SK-N-SH (cell line): ENCODE data around the gene SSR1. TPM values are rescaled to one million over a fixed set of nuclear protein-coding genes. Genes with fewer than 3 reads are reported as not detected.

Experiments
- CTCF ChIA-PET: fragments of 300-600, 350-600 bp; formaldehyde crosslinking; extraction: SDS; loops from one replicate; lab custom pipeline; 2021; lab: Yijun Ruan, JAX
- POLR2A ChIA-PET: fragments of 350-600 bp; sonication (Branson Sonifier 250); formaldehyde crosslinking; extraction: SDS; loops from one replicate; lab custom pipeline; 2020; ENCODE audit warnings: antibody characterized with exemption, inconsistent platforms; lab: Yijun Ruan, JAX
- DNase-seq: peaks from one replicate; pipeline ENCODE4 v3.0.0; 2012
- H2AFZ ChIP-seq: fragments of 200-600 bp; sonication (generic); 2 replicates; pipeline ENCODE4 v1.8.1; 2016; ENCODE audit warnings: antibody characterized with exemption, mild to moderate bottlenecking, low read depth
- H3F3A ChIP-seq: fragments of 200-600 bp; sonication (generic); replicated peaks from 2 replicates; pipeline ENCODE3; 2016; ENCODE audit warnings: antibody characterized with exemption, mild to moderate bottlenecking; ENCODE audit not compliant: insufficient read depth
- H3K27ac ChIP-seq, 2 experiments: fragments of 200-500 bp in 1 of 2; fragments of 200-600 bp in 1 of 2; sonication (Bioruptor generic) in 1 of 2; sonication (generic), shearing (Covaris generic) in 1 of 2; 2 replicates each; pipeline versions ENCODE4 v1.5.1 to v1.6.1; 2014 to 2016; ENCODE audit warnings: low read depth in 2 of 2, inconsistent platforms in 1 of 2, low read length in 1 of 2, mild to moderate bottlenecking in 1 of 2, mixed read lengths in 1 of 2
- H3K27me3 ChIP-seq: fragments of 200-600 bp; sonication (generic), shearing (Covaris generic); 2 replicates; pipeline ENCODE4 v1.6.1; 2016; ENCODE audit warnings: mixed run types; ENCODE audit not compliant: insufficient read depth
- H3K36me3 ChIP-seq, 2 experiments: fragments of 200-500 bp in 1 of 2; fragments of 200-600 bp in 1 of 2; sonication (Bioruptor generic) in 1 of 2; sonication (generic) in 1 of 2; replicated peaks in 1 of 2; 2 replicates each; pipeline versions ENCODE3 to v1.5.1; 2014 to 2016; ENCODE audit warnings: low read length in 1 of 2, mild to moderate bottlenecking in 1 of 2; ENCODE audit not compliant: insufficient read depth in 2 of 2, control insufficient read depth in 1 of 2
- H3K4me1 ChIP-seq, 2 experiments: fragments of 200-500 bp in 1 of 2; fragments of 200-600 bp in 1 of 2; sonication (Bioruptor generic) in 1 of 2; sonication (generic), shearing (Covaris generic) in 1 of 2; 2 replicates each; pipeline versions ENCODE4 v1.5.1 to v1.6.1; 2014 to 2016; ENCODE audit warnings: low read depth in 1 of 2, low read length in 1 of 2, mixed run types in 1 of 2; ENCODE audit not compliant: insufficient read depth in 2 of 2, control insufficient read depth in 1 of 2
- H3K4me2 ChIP-seq: fragments of 200-600 bp; sonication (generic), shearing (Covaris generic); 2 replicates; pipeline ENCODE4 v1.6.1; 2017; ENCODE audit warnings: mixed run types
- H3K4me3 ChIP-seq, 2 experiments: fragments of 200-500 bp in 1 of 2; fragments of 200-600 bp in 1 of 2; sonication (Bioruptor generic) in 1 of 2; sonication (generic), shearing (Covaris generic) in 1 of 2; 2 replicates each; pipeline versions ENCODE4 v1.5.1 to v1.8.1; 2014 to 2016; ENCODE audit warnings: low read depth in 2 of 2, inconsistent platforms in 1 of 2, low read length in 1 of 2, mild to moderate bottlenecking in 1 of 2, mixed read lengths in 1 of 2, moderate library complexity in 1 of 2
- H3K79me2 ChIP-seq: fragments of 200-600 bp; sonication (generic); 2 replicates; pipeline ENCODE4 v1.8.1; 2017; ENCODE audit warnings: mild to moderate bottlenecking; ENCODE audit not compliant: insufficient read depth
- H3K9ac ChIP-seq: fragments of 200-600 bp; sonication (generic); 2 replicates; pipeline ENCODE4 v1.6.1; 2017; ENCODE audit warnings: mixed run types
- H3K9me2 ChIP-seq: fragments of 200-600 bp; sonication (generic); 2 replicates; pipeline ENCODE4 v1.6.1; 2017; ENCODE audit warnings: mixed run types
- H3K9me3 ChIP-seq: fragments of 200-600 bp; sonication (generic); 2 replicates; pipeline ENCODE4 v1.6.1; 2017; ENCODE audit warnings: mixed run types, mild to moderate bottlenecking, moderate library complexity
- H4K20me1 ChIP-seq: fragments of 200-600 bp; sonication (generic); 2 replicates; pipeline ENCODE4 v1.6.1; 2017; ENCODE audit warnings: mild to moderate bottlenecking, mixed run types; ENCODE audit not compliant: insufficient read depth
- EP300 ChIP-seq, 2 experiments: IDR thresholded peaks; 2 replicates each; pipeline versions ENCODE4 v1.4.0 to v1.6.1; 2012; ENCODE audit warnings: borderline replicate concordance in 1 of 2, low read depth in 1 of 2, low read length in 1 of 2
- EZH2phosphoT487 ChIP-seq: fragments of 200-600 bp; sonication (generic); IDR thresholded peaks from 2 replicates; pipeline ENCODE4 v1.6.1; 2017; ENCODE audit warnings: low read depth, mixed run types, mild to moderate bottlenecking, antibody characterized with exemption, moderate library complexity, borderline replicate concordance
- FOSL2 ChIP-seq: IDR thresholded peaks from 2 replicates; pipeline ENCODE4 v1.4.0; 2012; ENCODE audit warnings: low read depth, mild to moderate bottlenecking, moderate library complexity, borderline replicate concordance
- FOXM1 ChIP-seq: IDR thresholded peaks from 2 replicates; pipeline ENCODE4 v1.4.0; 2012; ENCODE audit warnings: low read depth, mild to moderate bottlenecking
- GABPA ChIP-seq: IDR thresholded peaks from 2 replicates; pipeline ENCODE4 v1.4.0; 2012; ENCODE audit warnings: low read depth, mild to moderate bottlenecking
- RAD21 ChIP-seq: IDR thresholded peaks from 2 replicates; pipeline ENCODE4 v1.6.1; 2012; ENCODE audit warnings: mild to moderate bottlenecking, low read length
- RFX5 ChIP-seq: IDR thresholded peaks from 2 replicates; pipeline ENCODE4 v1.6.1; 2012; ENCODE audit warnings: mild to moderate bottlenecking, improper control_type of control experiment, low read length
- RXRA ChIP-seq: IDR thresholded peaks from 2 replicates; pipeline ENCODE4 v1.4.0; 2012; ENCODE audit warnings: low read depth, mild to moderate bottlenecking, borderline replicate concordance
- SMC3 ChIP-seq: IDR thresholded peaks from 2 replicates; pipeline ENCODE4 v1.6.1; 2012; ENCODE audit warnings: low read depth, low read length, improper control_type of control experiment
- TCF12 ChIP-seq: IDR thresholded peaks from 2 replicates; pipeline ENCODE4 v1.4.0; 2012
- TEAD4 ChIP-seq: IDR thresholded peaks from 2 replicates; pipeline ENCODE4 v1.4.0; 2012; ENCODE audit warnings: mild to moderate bottlenecking, borderline replicate concordance; ENCODE audit not compliant: insufficient read depth
- YY1 ChIP-seq: IDR thresholded peaks from 2 replicates; pipeline ENCODE4 v1.4.0; 2012; ENCODE audit warnings: low read depth, mild to moderate bottlenecking
- WGBS: methylation state at CpG from one replicate; pipeline ENCODE4 v1.1.6; 2017; ENCODE audit warnings: low lambda C conversion rate; 5-methylcytosine and 5-hydroxymethylcytosine counted together
- polyA plus RNA-seq, 3 experiments: library from polyadenylated mRNA; depleted of rRNA; stranded (reverse); fragments of >200 nt; gene quantifications; 2 replicates each; pipeline ENCODE4 v1.2.3, GENCODE V29; 2012
- TF ChIP-seq, protein P1 (sequence below): IDR thresholded peaks from 2 replicates; pipeline ENCODE4 v1.4.0; 2012; ENCODE audit warnings: low read depth
- TF ChIP-seq, protein P2 (sequence below): fragments of 150-350 bp; IDR thresholded peaks from 2 replicates; pipeline ENCODE4 v1.6.1; 2016; ENCODE audit warnings: mild to moderate bottlenecking, low read depth, low read length
- TF ChIP-seq, protein P3 (sequence below): fragments of 150-350 bp; IDR thresholded peaks from 2 replicates; pipeline ENCODE4 v1.6.1; 2017; ENCODE audit warnings: antibody characterized with exemption, low read length, low read depth, borderline replicate concordance
- TF ChIP-seq, protein P4 (sequence below): IDR thresholded peaks from 2 replicates; pipeline ENCODE4; 2012
- TF ChIP-seq, protein P5 (sequence below): IDR thresholded peaks from 2 replicates; pipeline ENCODE4 v1.4.0; 2012; ENCODE audit warnings: low read depth, borderline replicate concordance
- TF ChIP-seq, protein P6 (sequence below): IDR thresholded peaks from 2 replicates; pipeline ENCODE4 v1.6.1; 2012; ENCODE audit warnings: mild to moderate bottlenecking, low read depth, low read length, moderate library complexity

Gene SSR1
- polyA plus RNA-seq, 1 of the 3 experiments (the other 2 are of a cell fraction) = 50.7 TPM

DNA sequence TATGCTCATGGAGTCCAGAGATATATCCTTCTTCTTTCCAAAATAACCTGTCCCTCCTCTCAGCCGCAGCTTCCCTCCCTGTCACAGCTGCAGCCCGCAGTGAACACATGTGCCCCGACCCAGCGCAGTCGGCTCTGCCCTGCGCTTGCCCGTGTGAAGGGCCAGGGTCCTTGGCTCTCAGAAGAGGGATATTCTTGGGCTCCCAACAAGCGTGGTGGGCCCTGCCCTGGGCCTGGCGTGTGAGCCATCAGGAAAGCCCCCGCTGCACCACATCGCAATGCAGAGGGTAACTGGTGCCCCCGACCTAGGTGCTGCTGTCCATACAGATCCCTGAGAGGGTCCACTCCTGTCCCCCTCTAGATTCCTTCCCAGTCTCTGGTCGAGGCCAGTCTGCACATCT lies 65.2 kb downstream of the SSR1 start:
- Histone ChIP-seq H3K27ac (no peak overlapping the region), H2AFZ (no peak overlapping the region), H3K9me3 (no peaks in the 10 kb centered on the region), H4K20me1 (peaks cover 4% of the 10 kb centered on the region), H3K9me2 (no peaks in the 10 kb centered on the region), H3F3A (peaks cover 4% of the 10 kb centered on the region), H3K79me2 (no peaks in the 10 kb centered on the region), H3K9ac (no peak overlapping the region), H3K4me3 (no peak overlapping the region), H3K4me1 (peaks cover 0 to 2% of the 10 kb centered on the region in 2 experiments; a peak in 2 of 4 replicates), H3K27me3 (no peaks in the 10 kb centered on the region), H3K4me2 (no peak overlapping the region), H3K36me3 (peaks cover 12 to 39% of the 10 kb centered on the region in 2 experiments)
- 87% methylated on average over 11 of the region's 13 CpGs for WGBS
- ChIA-PET POLR2A (no interaction called here), CTCF (no interaction called here)
- DNase-seq = no peak
- TF ChIP-seq SMC3 (no peak), RFX5 (no peak), TCF12 (no peak), EP300 (IDR thresholded peaks at IDR 0.05; ENCODE audit: borderline replicate concordance in 1 of 2, low read depth in 1 of 2, low read length in 1 of 2) (no peak), YY1 (no peak)
- TF ChIP-seq, protein P1, sequence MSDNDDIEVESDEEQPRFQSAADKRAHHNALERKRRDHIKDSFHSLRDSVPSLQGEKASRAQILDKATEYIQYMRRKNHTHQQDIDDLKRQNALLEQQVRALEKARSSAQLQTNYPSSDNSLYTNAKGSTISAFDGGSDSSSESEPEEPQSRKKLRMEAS = no peak
- TF ChIP-seq, protein P2, sequence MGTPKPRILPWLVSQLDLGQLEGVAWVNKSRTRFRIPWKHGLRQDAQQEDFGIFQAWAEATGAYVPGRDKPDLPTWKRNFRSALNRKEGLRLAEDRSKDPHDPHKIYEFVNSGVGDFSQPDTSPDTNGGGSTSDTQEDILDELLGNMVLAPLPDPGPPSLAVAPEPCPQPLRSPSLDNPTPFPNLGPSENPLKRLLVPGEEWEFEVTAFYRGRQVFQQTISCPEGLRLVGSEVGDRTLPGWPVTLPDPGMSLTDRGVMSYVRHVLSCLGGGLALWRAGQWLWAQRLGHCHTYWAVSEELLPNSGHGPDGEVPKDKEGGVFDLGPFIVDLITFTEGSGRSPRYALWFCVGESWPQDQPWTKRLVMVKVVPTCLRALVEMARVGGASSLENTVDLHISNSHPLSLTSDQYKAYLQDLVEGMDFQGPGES = no peak

DNA sequence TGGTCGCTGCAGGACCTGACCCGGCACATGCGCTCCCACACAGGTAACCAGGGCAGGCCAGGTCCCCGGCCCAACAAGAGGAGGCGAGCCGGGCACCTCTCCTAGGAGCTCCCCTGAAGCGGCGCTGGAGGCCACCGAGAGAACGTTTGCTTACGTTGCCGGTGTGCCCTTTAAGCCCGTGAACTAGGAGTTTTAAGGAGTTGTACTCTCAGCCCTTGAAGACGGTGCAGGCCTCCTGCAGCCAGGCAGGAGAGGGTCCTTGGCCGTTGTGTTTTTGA lies 65.9 kb downstream of the SSR1 start:
- H3K27me3 ChIP-seq = no peaks in the 10 kb centered on the region
- H3K36me3 ChIP-seq = peaks cover 12 to 38% of the 10 kb centered on the region in 2 experiments
- peaks cover 7% of the 10 kb centered on the region for H4K20me1 ChIP-seq
- CTCF ChIA-PET = no interaction called here
- DNase-seq = no peak
- no peak overlapping the region for H3K4me2 ChIP-seq
- H3F3A ChIP-seq = peaks cover 6% of the 10 kb centered on the region
- H3K9ac ChIP-seq = no peak overlapping the region
- H3K79me2 ChIP-seq = 0 out of 2 replicates have a peak, but pooled peaks cover 1% of the 10 kb centered on the region
- 78% methylated on average over 5 of the region's 15 CpGs for whole genome bisulfite sequencing
- POLR2A ChIA-PET = no interaction called here
- no peaks in the 10 kb centered on the region for H3K9me3 ChIP-seq
- peaks cover 0 to 9% of the 10 kb centered on the region in 2 experiments; a peak in 2 of 4 replicates for H3K4me1 ChIP-seq
- no peak overlapping the region for H2AFZ ChIP-seq
- H3K4me3 ChIP-seq = no peak overlapping the region
- no peak overlapping the region for H3K27ac ChIP-seq
- H3K9me2 ChIP-seq = no peaks in the 10 kb centered on the region
- TF ChIP-seq, protein P3, sequence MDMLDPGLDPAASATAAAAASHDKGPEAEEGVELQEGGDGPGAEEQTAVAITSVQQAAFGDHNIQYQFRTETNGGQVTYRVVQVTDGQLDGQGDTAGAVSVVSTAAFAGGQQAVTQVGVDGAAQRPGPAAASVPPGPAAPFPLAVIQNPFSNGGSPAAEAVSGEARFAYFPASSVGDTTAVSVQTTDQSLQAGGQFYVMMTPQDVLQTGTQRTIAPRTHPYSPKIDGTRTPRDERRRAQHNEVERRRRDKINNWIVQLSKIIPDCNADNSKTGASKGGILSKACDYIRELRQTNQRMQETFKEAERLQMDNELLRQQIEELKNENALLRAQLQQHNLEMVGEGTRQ = no peak
- TF ChIP-seq, protein P4, sequence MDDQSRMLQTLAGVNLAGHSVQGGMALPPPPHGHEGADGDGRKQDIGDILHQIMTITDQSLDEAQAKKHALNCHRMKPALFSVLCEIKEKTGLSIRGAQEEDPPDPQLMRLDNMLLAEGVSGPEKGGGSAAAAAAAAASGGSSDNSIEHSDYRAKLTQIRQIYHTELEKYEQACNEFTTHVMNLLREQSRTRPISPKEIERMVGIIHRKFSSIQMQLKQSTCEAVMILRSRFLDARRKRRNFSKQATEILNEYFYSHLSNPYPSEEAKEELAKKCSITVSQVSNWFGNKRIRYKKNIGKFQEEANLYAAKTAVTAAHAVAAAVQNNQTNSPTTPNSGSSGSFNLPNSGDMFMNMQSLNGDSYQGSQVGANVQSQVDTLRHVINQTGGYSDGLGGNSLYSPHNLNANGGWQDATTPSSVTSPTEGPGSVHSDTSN = no peak
- no peak for TF ChIP-seq RXRA
- TF ChIP-seq TEAD4 = no peak
- TF ChIP-seq EZH2phosphoT487 = no peak
- TF ChIP-seq TCF12 = no peak
- TF ChIP-seq, protein P1 = no peak
- no peak for TF ChIP-seq FOSL2
- TF ChIP-seq, protein P2 = no peak
- TF ChIP-seq, protein P5, sequence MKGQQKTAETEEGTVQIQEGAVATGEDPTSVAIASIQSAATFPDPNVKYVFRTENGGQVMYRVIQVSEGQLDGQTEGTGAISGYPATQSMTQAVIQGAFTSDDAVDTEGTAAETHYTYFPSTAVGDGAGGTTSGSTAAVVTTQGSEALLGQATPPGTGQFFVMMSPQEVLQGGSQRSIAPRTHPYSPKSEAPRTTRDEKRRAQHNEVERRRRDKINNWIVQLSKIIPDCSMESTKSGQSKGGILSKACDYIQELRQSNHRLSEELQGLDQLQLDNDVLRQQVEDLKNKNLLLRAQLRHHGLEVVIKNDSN = no peak
- TF ChIP-seq, protein P6, sequence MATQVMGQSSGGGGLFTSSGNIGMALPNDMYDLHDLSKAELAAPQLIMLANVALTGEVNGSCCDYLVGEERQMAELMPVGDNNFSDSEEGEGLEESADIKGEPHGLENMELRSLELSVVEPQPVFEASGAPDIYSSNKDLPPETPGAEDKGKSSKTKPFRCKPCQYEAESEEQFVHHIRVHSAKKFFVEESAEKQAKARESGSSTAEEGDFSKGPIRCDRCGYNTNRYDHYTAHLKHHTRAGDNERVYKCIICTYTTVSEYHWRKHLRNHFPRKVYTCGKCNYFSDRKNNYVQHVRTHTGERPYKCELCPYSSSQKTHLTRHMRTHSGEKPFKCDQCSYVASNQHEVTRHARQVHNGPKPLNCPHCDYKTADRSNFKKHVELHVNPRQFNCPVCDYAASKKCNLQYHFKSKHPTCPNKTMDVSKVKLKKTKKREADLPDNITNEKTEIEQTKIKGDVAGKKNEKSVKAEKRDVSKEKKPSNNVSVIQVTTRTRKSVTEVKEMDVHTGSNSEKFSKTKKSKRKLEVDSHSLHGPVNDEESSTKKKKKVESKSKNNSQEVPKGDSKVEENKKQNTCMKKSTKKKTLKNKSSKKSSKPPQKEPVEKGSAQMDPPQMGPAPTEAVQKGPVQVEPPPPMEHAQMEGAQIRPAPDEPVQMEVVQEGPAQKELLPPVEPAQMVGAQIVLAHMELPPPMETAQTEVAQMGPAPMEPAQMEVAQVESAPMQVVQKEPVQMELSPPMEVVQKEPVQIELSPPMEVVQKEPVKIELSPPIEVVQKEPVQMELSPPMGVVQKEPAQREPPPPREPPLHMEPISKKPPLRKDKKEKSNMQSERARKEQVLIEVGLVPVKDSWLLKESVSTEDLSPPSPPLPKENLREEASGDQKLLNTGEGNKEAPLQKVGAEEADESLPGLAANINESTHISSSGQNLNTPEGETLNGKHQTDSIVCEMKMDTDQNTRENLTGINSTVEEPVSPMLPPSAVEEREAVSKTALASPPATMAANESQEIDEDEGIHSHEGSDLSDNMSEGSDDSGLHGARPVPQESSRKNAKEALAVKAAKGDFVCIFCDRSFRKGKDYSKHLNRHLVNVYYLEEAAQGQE = no peak
- TF ChIP-seq GABPA = no peak
- no peak for TF ChIP-seq FOXM1
- TF ChIP-seq RAD21 = no peak
